ENCODE measurements around the gene HSD3B2.

GRCh38 chr1:119373465-119373864, 41.5 kb upstream of the HSD3B2 start:
- TF ChIP-seq CTCF (IDR thresholded peaks at IDR 0.05) (no peak), EZH2 (IDR thresholded peaks at IDR 0.05) (no peak), EZH2phosphoT487 (IDR thresholded peaks at IDR 0.05) (no peak)
